AG09309 (cell line): ENCODE data around the gene SCN2B.

Source experiments
- DNase-seq: peaks from one replicate; pipeline ENCODE4 v3.0.0-alpha.2; 2010; ENCODE audit warnings: low read depth
- H3K4me3 ChIP-seq: 2 replicates; pipeline ENCODE4 v1.5.1; 2011; ENCODE audit warnings: mild to moderate bottlenecking, low read depth, low read length, moderate library complexity; ENCODE audit not compliant: control insufficient read depth
- CTCF ChIP-seq: IDR thresholded peaks from 2 replicates; pipeline ENCODE4 v1.5.1; 2011; ENCODE audit warnings: mild to moderate bottlenecking, low read depth, low read length, inconsistent platforms; ENCODE audit not compliant: insufficient read depth, control insufficient read depth; ENCODE audit errors: missing control alignments

SCN2B gene

GRCh38 chr11:118142809-118143208, 33.6 kb downstream of the SCN2B start:
- no peak for DNase-seq
- no peak for TF ChIP-seq CTCF
- H3K4me3 ChIP-seq = no peak overlapping the region

- no peak for TF ChIP-seq CTCF
- no peak overlapping the region for H3K4me3 ChIP-seq
- no peak for DNase-seq
Measured at GRCh38 chr11:118142081-118142480, 34.4 kb downstream of the SCN2B start.

GRCh38 chr11:118139578-118139977, 36.9 kb downstream of the SCN2B start:
- TF ChIP-seq CTCF = no peak
- DNase-seq = no peak
- H3K4me3 ChIP-seq = no peak overlapping the region

- H3K4me3 ChIP-seq = no peak overlapping the region
- TF ChIP-seq CTCF = no peak
- DNase-seq = no peak
Measured at GRCh38 chr11:118138839-118139420, 37.5 kb downstream of the SCN2B start.

GRCh38 chr11:118136801-118137200, 39.6 kb downstream of the SCN2B start:
- DNase-seq = no peak
- no peak for TF ChIP-seq CTCF

GRCh38 chr11:118136341-118136740, 40.1 kb downstream of the SCN2B start:
- no peak for DNase-seq
- H3K4me3 ChIP-seq = no peak overlapping the region
- no peak for TF ChIP-seq CTCF

More at GRCh38 chr11:118136801-118137200, 39.6 kb downstream of the SCN2B start:
- no peak overlapping the region for H3K4me3 ChIP-seq

GRCh38 chr11:118135796-118136165, 40.7 kb downstream of the SCN2B start:
- no peak for TF ChIP-seq CTCF
- H3K4me3 ChIP-seq = no peak overlapping the region
- DNase-seq = no peak
